Common myeloid progenitor, CD34-positive (primary cell): ENCODE data around the gene BTBD10.

Experiments
- CTCF ChIA-PET: fragments of 350-600 bp; sonication (Branson Sonifier 250); formaldehyde crosslinking; loops from one replicate; lab custom pipeline; 2021; ENCODE audit warnings: antibody characterized with exemption; lab: Charles Lee
- POLR2A ChIA-PET: fragments of 350-600 bp; sonication (Branson Sonifier 250); formaldehyde crosslinking; loops from one replicate; lab custom pipeline; 2021; ENCODE audit warnings: antibody characterized with exemption; lab: Charles Lee
- DNase-seq, 3 donors: peaks; one replicate each; pipeline versions ENCODE4 v3.0.0 to v3.0.0-alpha.2; 2013
- H3K27ac ChIP-seq, 2 experiments: 1 replicate in 1 of 2; 2 replicates in 1 of 2; pipeline ENCODE4 v1.7.0; 2013; ENCODE audit warnings: inconsistent platforms in 2 of 2, low read length in 2 of 2, mild to moderate bottlenecking in 2 of 2, low read depth in 1 of 2, moderate library complexity in 1 of 2; ENCODE audit not compliant: severe bottlenecking in 2 of 2, insufficient read depth in 1 of 2, poor library complexity in 1 of 2
- H3K27me3 ChIP-seq, 5 experiments: replicated peaks in 2 of 5; 1 replicate in 3 of 5; 2 replicates in 2 of 5; pipeline versions ENCODE4 v1.6.1 to v1.7.0; 2013; ENCODE audit warnings: low read length in 4 of 5, mild to moderate bottlenecking in 2 of 5, moderate library complexity in 2 of 5, inconsistent platforms in 1 of 5; ENCODE audit not compliant: insufficient read depth in 5 of 5, control insufficient read depth in 4 of 5
- H3K36me3 ChIP-seq, 4 experiments: 1 replicate in 2 of 4; 2 replicates in 2 of 4; pipeline versions ENCODE4 v1.6.1 to v1.7.0; 2013; ENCODE audit warnings: low read length in 3 of 4, control low read depth in 1 of 4, mild to moderate bottlenecking in 1 of 4; ENCODE audit not compliant: control insufficient read depth in 4 of 4, insufficient read depth in 4 of 4
- H3K4me1 ChIP-seq, 4 experiments: 1 replicate in 3 of 4; 2 replicates in 1 of 4; pipeline versions ENCODE4 v1.6.1 to v1.7.1; 2013; ENCODE audit warnings: low read length in 3 of 4, mild to moderate bottlenecking in 3 of 4, control low read depth in 1 of 4, inconsistent platforms in 1 of 4, moderate library complexity in 1 of 4; ENCODE audit not compliant: control insufficient read depth in 4 of 4, insufficient read depth in 4 of 4; ENCODE audit errors: control extremely low read depth in 1 of 4
- H3K4me3 ChIP-seq, 7 experiments: 1 replicate in 4 of 7; 2 replicates in 3 of 7; pipeline versions ENCODE4 v1.5.1 to v1.7.0; 2013; ENCODE audit warnings: mild to moderate bottlenecking in 7 of 7, low read length in 6 of 7, moderate library complexity in 6 of 7, inconsistent platforms in 2 of 7, low read depth in 2 of 7, control low read depth in 1 of 7; ENCODE audit not compliant: insufficient read depth in 4 of 7, control insufficient read depth in 1 of 7; ENCODE audit errors: extremely low read depth in 1 of 7
- H3K9me3 ChIP-seq, 5 experiments: 1 replicate in 4 of 5; 2 replicates in 1 of 5; pipeline versions ENCODE4 v1.6.1 to v1.7.1; 2013; ENCODE audit warnings: low read length in 4 of 5, mild to moderate bottlenecking in 2 of 5, inconsistent platforms in 1 of 5, low read depth in 1 of 5, moderate library complexity in 1 of 5; ENCODE audit not compliant: control insufficient read depth in 4 of 5, insufficient read depth in 2 of 5; ENCODE audit errors: control extremely low read depth in 1 of 5
- whole genome bisulfite sequencing: methylation state at CpG from one replicate; pipeline ENCODE4 v1.1.5; 2013; ENCODE audit not compliant: insufficient coverage; 5-methylcytosine and 5-hydroxymethylcytosine counted together

BTBD10 gene

GRCh38 chr11:13346470-13346869 is 116.6 kb downstream of the BTBD10 start:
- Histone ChIP-seq H3K27ac (no peak overlapping the region), H3K36me3 (no peaks in the 10 kb centered on the region), H3K4me3 (no peak overlapping the region), H3K4me1 (peaks cover 1 to 14% (median 12%) of the 10 kb centered on the region in 4 experiments), H3K27me3 (no peaks in the 10 kb centered on the region), H3K9me3 (no peaks in the 10 kb centered on the region)
- POLR2A ChIA-PET = no interaction called here
- no peak for DNase-seq
- CTCF ChIA-PET = interaction anchor here (0.6 to 2.6 kb wide), 3 partner anchors 108 to 165 kb away, joined by 3 to 14 read pairs (median 4); no protein-coding TSS in a partner anchor
- 90% methylated on average over 4 of the region's 5 CpGs for WGBS

DNA sequence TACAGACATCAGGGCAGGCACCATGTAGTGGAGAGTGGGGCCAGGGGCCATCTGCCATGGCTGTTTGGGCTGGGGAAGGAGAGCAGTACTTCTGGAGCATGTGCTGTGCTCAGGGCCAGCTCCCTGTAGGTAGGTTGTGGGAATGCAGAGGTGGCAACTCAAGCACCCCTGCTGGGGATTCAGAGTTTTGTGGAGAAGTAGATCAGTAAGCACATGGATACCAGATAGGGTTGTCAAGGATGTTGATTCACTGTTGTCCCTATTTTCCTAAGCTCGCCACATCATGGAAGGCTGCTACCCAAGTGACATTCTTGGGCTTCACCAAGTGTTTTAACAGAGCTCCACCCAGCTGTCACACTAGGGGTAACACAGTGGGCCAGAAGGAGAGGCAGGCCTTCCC is 118.2 kb downstream of the BTBD10 start:
- CTCF ChIA-PET = interaction anchor here (0.6 to 2.7 kb wide), 21 partner anchors 9 to 386 kb away, joined by 3 to 22 read pairs (median 4); no protein-coding TSS in a partner anchor
- Histone ChIP-seq H3K9me3 (no peaks in the 10 kb centered on the region), H3K27ac (no peak overlapping the region), H3K4me1 (peaks cover 1 to 24% (median 16%) of the 10 kb centered on the region in 4 experiments), H3K27me3 (no peaks in the 10 kb centered on the region), H3K36me3 (no peaks in the 10 kb centered on the region), H3K4me3 (no peak overlapping the region)
- WGBS = 100% methylated on average over 1 of the region's 1 CpG
- POLR2A ChIA-PET = no interaction called here
- DNase-seq = peak in 1 of 3 donors; percentile 10

- H3K4me1 ChIP-seq = peaks cover 1 to 29% (median 22%) of the 10 kb centered on the region in 4 experiments
- no peaks in the 10 kb centered on the region for H3K36me3 ChIP-seq
- H3K27ac ChIP-seq = no peak overlapping the region
- H3K9me3 ChIP-seq = no peaks in the 10 kb centered on the region
- POLR2A ChIA-PET = no interaction called here
- no peaks in the 10 kb centered on the region for H3K27me3 ChIP-seq
- no peak overlapping the region for H3K4me3 ChIP-seq
- WGBS = 77% methylated on average over 10 of the region's 10 CpGs
- peak; percentile 72 to 88 (median 81) for DNase-seq
- CTCF ChIA-PET = interaction anchor here (0.6 to 2.7 kb wide), 29 partner anchors 9 to 385 kb away, joined by 3 to 22 read pairs (median 5); no protein-coding TSS in a partner anchor
These were observed 118.9 kb downstream of the BTBD10 start for GRCh38 chr11:13343931-13344717.

GRCh38 chr11:13343067-13343466 is 120.0 kb downstream of the BTBD10 start:
- ChIA-PET POLR2A (no interaction called here), CTCF (interaction anchor here (0.8 to 2.7 kb wide), 16 partner anchors 8 to 376 kb away, joined by 3 to 22 read pairs (median 5); no protein-coding TSS in a partner anchor)
- 97% methylated on average over 4 of the region's 4 CpGs for WGBS
- Histone ChIP-seq H3K27ac (no peak overlapping the region), H3K36me3 (no peaks in the 10 kb centered on the region), H3K9me3 (no peaks in the 10 kb centered on the region), H3K4me1 (peaks cover 0 to 29% (median 24%) of the 10 kb centered on the region in 4 experiments), H3K4me3 (no peak overlapping the region), H3K27me3 (no peaks in the 10 kb centered on the region)
- no peak for DNase-seq

DNA sequence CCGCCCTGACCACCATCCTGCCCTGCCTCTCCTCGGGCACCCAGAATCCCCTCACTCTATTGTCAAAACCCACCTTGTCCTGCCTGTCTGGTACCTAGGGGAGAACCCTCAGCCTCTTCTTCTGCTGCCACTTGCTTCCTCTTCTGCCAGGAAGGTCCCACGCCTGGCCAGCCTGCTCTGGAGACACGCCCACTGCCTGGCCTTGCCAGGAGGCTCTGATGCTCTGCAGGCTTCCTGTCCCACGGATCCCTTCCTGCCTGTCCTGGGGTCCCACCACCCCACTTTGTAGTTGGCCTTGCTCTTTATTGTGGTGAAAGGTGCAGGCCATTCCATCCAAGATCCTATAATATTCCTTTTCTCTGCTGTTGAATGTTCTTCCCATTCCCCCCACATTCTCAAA is 122.0 kb downstream of the BTBD10 start:
- 37% methylated on average over 4 of the region's 5 CpGs for WGBS
- H3K27me3 ChIP-seq = no peaks in the 10 kb centered on the region
- CTCF ChIA-PET = interaction anchor here (0.9 to 2.0 kb wide), 3 partner anchors 10 to 160 kb away, joined by 3 to 6 read pairs (median 4); no protein-coding TSS in a partner anchor

DNA sequence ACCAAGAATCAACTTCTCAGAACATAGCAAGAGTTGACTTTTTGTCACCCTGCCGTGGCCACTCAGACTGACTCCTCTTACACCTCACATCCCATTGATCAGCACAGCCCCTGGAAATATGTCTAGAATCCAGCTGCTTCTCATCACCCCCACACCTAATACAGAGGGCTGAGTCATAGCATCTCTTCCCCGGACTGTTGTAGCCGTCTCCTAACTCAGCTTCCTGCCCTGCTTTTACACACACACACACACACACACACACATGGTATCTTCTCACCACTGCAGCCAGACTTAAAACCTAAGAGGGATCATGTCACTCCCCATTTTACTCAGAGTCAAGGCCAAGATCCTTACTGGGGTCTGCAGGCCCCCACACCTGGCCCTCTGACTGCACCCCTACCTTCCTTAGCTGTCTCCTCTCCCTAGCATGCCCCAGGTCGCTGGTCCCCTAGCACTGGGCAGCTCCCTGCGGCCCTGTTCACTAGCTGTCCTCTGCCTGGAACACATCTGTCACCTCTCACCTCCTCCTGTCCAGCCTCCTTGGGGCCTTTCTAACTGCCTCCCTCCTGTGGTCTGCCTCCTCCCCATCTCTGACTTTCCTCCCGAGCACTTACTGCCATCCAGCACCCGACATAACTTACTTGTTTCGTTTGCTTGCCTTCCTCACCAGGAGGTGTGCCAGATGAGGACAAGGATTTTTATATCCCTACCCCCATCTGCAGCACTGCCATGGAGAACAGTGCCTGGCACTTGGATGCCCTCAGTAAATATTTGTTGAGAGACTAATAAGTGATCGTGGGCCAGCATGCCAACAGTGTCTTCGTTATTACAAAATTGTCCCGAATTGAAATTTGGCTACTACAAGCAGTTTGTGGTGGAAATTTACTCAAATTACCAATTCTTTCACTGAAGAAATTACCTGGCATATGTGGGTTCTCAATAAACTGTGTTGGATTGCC is 123.5 kb downstream of the BTBD10 start:
- DNase-seq = peak; percentile 57 to 93 (median 91)
- 63% methylated on average over 7 of the region's 11 CpGs for WGBS
- H3K27me3 ChIP-seq = no peaks in the 10 kb centered on the region
- H3K36me3 ChIP-seq = no peaks in the 10 kb centered on the region
- H3K4me1 ChIP-seq = peaks cover 0 to 27% (median 22%) of the 10 kb centered on the region in 4 experiments
- no peaks in the 10 kb centered on the region for H3K9me3 ChIP-seq
- ChIA-PET POLR2A (interaction anchor here (0.8 kb wide), 1 partner anchor 1519 kb away, joined by 3 read pairs; no protein-coding TSS in a partner anchor), CTCF (interaction anchor here (1.0 to 2.0 kb wide), 7 partner anchors 11 to 375 kb away, joined by 3 to 6 read pairs (median 4); no protein-coding TSS in a partner anchor)
- no peak overlapping the region for H3K4me3 ChIP-seq
- no peak overlapping the region for H3K27ac ChIP-seq

More for the DNA sequence above, 122.0 kb downstream of the BTBD10 start:
- POLR2A ChIA-PET = no interaction called here
- DNase-seq = peak in 2 of 3 donors; percentile 48 to 49
- Histone ChIP-seq H3K4me1 (peaks cover 0 to 25% (median 20%) of the 10 kb centered on the region in 4 experiments), H3K36me3 (no peaks in the 10 kb centered on the region), H3K9me3 (no peaks in the 10 kb centered on the region), H3K4me3 (no peak overlapping the region), H3K27ac (no peak overlapping the region)
